Kidney glomerular epithelial cell (primary cell): Measurements from ENCODE around the gene EPHB6.

ENCODE experiments used
- DNase-seq: peaks from one replicate; lab custom pipeline; 2025; lab: John Stamatoyannopoulos, UW

Gene EPHB6

DNA sequence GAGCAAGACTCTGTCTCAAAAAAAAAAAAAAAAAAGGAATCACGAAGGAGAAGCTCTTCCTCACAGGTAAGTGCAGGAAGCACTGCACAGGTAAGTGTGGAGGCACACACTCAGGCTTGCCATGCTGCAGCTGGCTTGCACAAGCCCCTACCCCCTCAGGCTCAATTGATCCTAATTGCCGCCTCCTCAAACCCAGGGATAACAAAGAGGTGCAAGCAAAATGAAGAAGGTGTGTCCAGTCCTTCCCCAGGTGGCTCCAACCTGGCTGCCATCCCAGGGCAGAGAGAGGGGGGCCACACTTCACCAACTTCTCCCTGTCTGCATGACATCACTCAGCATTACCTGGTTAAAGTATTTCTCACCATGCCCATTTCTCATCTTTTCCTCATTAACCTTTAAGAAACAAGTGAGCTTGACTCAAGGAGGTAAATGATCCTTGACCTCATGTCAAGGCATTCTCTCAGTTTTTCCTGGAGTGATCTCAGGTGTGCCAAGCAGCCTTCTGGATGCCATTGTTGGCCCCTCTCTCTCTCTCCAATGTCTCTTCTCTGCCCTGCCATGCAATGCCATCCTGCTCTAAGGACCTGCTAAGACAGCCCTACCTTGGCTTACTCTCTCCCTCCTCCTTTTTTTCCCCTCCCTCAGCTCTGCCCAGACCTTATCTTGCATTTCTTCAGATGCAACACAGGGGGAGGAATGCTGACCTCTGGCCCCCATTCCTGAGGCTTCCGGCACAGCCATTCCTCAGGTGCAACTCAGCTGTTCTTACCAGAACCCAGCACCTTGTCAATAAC, 43.7 kb downstream of the EPHB6 start:
- no peak for DNase-seq

DNA sequence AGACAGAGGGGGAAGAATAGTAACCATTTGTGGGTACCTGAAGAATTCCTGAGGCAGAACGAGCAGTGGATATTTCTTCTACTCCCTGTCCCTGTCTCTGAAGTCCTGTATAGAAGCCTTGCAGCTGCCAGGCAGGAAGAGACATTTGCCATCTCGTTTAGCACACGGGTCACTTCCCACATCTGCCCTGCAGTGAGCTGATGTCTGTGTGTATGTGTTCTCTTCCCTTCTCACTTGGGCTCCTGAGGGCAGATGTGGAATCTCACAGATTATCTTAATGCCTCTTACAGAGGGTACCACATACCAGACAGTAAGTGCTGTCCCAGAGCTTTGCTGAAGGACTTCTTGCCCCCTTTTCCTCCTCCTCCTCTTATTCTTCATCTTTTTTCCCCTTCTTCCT, 44.8 kb downstream of the EPHB6 start:
- DNase-seq = no peak

DNA sequence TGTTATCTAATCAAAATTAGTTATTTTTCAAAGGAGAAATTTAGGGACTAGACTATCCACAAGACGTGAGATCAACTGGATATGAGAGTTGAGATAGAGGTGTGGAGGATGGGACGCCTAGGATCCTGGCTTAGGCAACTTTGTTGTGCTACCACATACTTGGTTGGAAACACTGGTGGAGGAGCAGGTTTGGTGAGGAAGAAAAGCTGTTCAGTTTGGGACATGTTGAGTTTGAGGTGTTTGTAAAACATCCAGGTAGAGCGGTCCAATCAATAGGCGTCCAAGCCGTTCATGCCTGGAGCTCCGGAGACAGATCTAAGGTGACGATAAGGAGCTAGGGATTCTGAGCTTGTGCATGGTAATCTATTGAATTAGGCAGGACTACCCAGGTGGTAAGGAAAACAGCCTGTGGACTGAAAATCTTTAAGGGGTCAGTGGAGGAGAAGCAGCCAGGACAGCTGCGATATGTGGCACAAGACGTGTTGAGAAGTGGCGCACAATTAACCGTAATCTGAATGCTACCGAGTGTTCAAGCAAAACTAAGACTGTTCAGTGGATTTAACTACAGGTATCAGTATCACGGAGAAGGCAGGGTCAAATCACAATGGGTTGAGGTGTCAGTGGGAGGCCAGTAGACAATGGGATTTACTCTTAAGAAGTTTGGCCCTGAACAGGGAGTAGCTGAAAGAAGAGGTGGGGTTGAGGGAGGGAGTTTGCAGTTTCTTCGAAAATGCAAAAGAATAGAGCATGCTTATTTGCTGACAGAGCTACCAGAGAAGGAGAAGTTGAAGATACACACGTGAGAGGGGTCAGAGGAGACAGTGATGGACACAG, 46.8 kb downstream of the EPHB6 start:
- DNase-seq = no peak

DNA sequence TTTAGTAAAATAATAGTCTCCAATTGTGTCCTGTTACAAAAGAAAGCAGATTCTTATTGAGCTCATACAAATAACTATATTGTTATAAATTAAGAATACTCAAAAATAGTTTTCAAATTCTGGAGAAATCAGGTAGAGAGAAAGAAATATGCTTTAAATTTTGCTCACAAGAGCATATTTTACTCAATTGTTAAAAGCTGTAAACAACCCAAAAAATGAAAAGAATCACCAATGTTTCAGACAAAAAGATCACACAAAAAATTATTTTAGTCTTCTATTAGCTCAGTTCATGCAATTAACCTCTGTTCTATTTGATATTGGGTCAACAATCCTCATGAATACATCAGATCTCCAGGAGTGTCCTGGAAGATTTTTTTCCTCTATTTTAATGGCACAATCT, 49.3 kb downstream of the EPHB6 start:
- no peak for DNase-seq

DNA sequence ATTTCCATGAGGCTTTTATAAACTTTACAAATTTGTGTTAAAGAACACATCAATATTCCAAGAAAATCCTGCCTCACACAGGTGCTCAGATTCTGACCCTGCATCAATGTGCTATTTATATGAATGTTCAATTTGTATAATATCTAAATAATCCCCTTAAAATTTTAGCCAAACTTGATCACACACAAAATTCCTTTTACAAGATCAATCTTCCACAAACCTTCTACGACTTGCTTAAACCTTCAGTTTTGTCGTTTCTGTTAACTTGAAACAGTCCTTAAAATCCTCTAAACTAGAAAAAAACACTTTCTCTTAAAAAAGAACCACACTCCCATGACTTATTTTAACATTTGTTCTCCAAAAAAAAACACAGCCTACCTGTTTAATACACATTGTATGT, 50.9 kb downstream of the EPHB6 start:
- no peak for DNase-seq

DNA sequence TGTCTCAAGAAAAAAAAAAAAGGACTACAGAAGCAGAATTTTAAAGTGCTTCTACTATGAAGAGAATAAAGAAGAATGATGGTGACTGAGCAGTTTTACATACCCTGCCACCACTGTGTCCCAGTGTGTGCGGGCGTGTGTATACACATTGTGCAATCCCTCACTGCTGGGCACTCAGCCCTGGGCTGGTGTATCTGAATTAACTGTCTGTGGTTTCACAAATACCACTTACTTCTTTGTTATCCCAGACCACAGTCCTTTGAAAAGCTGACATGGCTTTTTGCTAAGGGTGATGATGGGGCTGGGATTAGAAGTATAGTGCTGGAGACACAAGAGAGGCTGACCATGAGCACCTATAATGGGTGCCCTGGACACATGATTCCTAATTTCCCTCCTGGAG, 51.8 kb downstream of the EPHB6 start:
- DNase-seq = no peak

DNA sequence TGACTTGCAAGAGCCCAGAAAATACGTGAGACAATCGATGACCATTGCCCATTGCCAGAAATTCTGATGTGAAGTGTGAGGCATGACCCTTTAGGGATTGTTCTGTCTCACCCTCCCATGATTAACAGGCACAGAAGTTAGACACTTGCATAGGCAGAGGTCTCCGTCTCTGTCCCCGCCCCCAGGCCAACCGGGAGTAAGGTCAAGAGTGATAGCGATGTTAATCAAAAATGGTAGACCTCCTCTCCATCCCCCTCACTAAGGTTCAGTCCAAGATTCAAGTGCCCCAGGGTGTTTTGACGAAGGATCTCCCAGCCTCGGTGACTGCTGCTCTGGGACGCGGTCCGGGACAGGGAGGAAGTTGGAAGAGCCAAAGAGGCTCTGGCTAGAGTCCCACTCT, 53.4 kb downstream of the EPHB6 start:
- DNase-seq = no peak

DNA sequence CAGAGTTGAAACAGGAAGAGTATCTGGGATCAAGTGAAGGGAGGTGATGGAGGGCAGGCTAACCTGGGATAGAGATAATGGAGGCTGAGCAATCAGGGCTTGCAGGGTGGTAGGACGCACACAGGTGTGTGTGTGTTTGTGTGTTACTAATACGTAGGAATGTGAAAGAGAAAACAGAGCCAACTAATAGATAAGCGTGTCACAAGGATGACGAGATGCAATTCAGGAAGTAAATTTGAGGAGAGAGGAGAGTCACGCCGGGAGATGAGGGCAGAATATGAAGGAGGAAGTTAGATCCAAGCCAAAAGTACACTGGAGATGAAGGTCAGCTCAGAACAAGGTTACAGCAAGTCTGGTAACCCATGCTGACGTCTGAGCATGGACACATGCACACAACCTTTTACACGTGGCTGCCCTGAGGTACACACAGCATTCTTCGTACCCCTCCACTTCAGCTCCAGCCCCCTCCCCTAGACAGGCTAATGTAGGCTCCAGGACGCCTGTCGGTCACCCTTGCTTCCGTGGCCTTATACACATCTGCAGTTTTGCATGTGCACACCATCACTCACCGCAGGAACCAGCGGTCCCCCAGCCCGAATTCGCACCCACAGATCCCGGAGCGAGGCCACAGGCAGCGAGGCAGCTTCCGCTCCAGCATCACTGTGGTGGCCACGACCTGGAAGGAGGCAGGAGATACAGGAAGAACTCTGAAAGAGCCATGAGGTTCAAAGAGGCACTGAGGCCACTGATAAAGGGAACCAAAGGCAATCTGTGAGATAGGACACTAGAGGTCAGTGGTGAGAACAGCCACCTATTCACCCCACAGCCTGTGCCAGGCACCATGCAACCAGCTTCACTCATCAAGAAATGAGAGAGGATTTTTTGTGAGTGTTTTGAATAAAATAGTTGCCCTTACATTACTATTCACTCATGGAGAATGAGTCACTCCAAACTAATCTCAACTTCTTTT, 54.3 kb downstream of the EPHB6 start:
- DNase-seq = peak; percentile 34

DNA sequence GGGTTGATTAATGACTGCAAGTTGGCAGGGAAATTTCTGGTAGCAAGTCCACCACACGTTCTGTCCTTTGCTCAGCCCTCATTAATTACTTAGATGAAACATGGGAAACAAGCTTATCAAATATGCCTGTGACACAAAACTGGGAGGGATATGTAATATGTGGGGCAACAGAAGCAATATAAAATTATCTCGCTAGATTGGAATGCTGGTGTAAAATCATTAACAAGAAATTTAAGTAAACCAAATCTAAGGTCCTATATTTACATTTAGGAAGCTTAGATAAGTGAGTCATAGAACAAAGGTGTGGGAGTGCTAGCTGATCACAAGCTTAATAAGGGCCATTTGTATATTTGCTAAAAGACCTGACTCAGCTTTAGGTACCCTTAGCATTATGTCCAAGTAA, 55.2 kb downstream of the EPHB6 start:
- DNase-seq = peak; percentile 44

DNA sequence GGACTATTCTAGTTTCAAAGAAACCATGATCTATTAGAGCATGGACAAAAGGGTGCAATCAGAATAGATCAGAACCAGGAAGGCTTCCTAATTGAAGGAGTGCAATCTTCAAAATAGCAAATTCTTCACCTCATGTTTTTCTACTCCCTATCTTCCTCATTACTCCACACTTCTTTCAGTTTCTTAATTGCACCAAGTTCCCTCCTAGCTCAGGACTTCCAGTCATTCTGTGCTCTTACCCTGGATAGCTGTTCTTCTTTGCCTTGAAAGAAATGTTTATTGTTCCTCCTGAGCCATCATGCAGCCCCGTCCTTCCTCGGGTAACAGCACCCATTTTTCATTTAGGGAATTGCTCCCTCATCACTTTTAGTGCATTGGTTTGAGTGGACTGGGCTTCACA, 55.6 kb downstream of the EPHB6 start:
- DNase-seq = no peak

DNA sequence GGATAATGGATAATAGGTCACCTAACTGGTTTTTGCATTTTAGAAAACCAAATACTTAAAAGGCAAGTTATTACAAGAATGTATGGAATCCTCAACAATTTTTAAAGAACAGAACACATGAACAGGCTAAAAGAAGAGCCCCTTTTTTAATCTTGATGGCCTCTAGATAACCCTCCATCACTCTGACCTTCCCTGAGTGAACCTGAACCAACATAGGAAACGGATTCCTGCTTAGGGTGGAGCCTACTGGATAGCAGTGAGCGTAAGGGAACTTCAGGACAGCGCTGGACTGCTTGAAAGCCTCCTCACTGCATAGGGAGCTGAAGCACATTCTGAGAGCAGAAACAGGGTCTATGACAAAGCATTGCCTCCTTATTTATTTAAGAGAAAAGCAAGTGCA, 58.2 kb downstream of the EPHB6 start:
- no peak for DNase-seq

DNA sequence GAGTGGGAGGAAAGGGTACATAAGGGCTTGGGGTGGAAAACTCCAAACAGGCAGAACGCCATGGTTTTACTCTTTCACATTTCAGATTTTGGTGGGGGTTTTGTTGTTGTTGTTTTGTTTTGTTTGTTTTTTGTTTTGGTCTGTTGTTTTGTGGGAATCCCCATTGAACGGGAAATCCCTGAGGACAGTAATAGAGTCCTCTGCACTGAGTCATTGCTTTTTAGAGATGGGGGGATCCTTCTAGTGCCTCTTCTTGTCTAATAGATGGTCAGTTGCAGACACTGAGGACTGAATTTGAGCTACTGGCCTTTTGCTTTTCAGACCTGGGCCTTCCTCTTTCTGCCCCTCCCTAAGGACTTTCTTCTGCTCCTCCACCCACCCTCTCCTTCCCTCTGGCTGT, 58.7 kb downstream of the EPHB6 start:
- no peak for DNase-seq

DNA sequence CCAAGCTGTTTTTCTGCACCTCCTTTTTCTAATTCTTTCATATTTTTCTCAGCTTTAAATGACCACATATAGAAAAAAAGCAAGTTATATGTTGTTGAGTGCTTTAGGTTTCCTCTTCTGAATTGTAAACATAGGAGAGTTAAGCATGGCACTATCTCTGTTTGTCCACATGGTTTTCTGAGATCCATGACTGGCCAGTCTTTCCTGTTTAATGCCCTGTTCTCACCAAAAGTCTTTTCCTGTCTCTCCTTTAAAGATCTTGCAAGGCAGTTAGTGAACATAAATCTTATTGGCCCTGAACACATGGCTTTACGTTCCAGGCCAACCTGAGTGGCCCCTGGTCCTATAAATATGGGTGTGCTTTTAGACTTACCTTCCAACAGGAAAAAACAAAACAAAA, 59.2 kb downstream of the EPHB6 start:
- no peak for DNase-seq

DNA sequence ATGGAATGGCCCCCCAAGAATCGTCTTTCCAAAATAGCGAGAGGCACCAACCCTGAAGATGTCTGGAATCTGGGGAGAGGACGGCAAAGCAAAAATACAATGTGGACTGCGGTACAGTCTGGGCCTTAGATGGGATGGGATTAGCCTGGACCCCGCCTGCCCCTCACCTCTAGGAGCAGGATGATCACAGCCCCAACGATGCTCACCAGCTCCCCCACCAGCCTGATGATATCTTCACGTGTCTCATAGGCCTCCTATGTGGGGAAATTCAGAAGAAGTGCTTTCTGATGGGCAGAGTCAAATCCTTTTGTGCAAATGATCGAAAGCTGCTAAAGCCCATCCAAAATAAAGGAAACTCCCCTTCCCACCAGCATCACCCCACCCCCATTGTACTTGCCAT, 60.4 kb downstream of the EPHB6 start:
- DNase-seq = no peak

DNA sequence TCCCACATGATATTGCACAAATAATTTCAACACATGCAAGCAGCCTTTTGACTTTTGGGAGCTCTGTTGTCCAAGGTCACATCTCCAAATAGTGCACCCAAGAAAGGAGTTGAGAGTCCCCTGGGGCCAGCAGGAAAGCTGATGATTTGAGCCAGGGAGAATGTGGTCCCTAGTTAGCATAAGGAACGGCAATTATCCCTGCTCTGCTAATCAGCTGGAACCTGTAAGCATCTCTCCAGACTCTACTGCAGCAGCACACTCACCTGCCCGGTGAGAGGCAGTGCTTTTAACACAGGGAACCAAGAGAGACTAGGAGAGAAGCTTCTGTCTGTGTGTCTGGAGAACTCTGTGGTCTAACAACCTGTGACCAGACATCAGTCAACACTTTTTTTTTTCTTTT, 61.6 kb downstream of the EPHB6 start:
- DNase-seq = peak; percentile 11

DNA sequence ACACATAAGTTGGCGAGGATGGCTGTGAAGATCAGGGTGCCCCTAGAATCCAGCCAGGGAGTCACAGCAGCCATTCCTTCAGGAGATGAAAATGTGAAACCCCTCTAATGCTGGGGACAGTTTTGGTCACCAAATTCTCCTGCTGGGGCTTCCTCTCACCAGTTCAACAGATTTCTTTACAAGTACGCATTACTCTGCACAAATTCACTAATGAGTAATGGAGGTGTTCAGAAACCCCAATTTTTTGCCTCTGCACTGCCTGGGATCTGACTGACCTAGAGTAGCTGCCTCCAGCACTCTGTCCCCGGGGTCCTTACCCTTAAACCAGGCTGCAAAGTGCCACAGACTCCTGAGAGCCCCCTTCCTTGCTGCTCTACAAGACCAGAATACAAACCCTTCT, 62.6 kb downstream of the EPHB6 start:
- DNase-seq = no peak

DNA sequence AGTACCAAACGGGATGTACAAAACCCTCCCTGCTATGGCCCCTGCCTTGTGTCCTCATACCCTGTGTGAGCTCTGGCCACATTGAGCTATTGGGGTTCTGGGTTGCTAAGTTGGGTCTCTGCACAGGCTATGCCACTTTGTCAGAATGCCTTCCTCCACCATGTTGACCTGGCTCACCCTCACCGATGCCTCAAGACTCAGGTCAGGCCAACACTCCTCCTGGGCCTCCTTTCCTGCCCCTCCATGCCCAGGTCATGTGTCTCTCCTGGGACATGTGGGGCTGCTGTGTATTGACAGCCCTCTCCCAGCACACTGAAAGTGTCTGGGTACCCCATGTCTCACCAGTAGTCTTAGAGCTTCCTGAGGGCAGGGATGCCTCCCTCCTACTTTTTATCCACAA, 64.0 kb downstream of the EPHB6 start:
- no peak for DNase-seq

DNA sequence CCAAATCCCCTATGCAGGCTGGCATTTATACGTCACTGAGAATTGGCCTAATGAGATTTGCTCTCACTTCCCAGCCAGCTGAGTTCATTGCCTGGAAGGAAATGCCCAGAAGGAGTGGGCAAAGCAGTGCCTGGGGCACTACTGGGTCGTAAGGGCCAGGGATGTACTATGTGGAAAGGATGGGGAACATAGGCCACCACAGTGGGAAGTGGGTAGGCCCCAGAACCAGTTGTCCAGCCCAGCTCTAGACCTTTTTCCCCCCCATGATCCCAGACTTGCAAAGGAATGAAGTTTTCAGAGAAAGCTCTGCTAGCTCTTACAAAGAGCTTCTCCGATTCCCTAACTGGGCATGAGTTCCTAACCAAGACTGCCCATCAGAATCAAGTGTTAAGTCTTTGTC, 64.8 kb downstream of the EPHB6 start:
- no peak for DNase-seq
